GM19438 (cell line): ENCODE data around the gene AMDHD1.
"Not testable (repeated sequence)": the region's sequence is repeated elsewhere in the genome, so short reads cannot be mapped to it uniquely, and the experiment has no call there.

Experiments used
- ATAC-seq: cut with Tn5 transposase; IDR thresholded peaks from one replicate; pipeline ENCODE4 v1.9.1; 2021; ENCODE audit warnings: low read depth; ENCODE audit not compliant: unreplicated experiment

The AMDHD1 gene

DNA sequence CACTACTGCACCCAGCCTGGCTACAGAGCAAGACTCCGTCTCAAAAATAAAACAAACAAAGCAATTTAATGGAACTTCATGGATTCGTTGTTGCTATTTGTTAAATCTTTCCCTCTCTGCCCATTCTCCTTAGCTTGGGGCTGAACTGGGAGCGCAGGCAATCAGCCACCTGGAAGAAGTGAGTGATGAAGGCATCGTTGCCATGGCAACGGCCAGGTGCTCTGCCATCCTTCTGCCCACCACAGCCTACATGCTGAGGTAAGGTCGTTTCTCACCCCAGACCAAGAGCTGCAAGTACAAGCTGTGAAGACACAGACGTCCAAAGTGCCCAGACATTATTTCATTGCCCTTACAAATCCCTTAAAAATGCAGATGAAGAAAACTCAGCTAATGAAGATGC is 19.1 kb downstream of the AMDHD1 start:
- ATAC-seq = no peak

DNA sequence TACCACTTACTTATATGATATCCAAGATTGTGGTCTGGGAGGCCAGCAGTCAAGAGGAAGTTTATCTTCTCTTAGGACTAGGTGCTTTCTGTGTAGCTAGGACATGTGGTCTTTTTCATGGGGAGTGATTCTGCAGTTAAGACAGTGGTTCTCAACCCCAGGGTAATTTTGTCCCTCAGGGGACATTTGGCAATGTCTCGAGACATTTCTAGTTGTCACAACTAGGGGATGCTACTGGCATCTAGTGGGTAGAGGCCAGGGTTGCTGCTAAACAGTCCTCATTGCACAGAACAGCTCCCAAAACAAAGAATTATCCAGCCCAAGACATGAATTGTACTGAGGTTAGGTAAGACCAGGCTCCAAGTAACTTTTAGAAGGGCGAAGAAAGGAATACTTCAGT is 20.0 kb downstream of the AMDHD1 start:
- ATAC-seq = no peak

DNA sequence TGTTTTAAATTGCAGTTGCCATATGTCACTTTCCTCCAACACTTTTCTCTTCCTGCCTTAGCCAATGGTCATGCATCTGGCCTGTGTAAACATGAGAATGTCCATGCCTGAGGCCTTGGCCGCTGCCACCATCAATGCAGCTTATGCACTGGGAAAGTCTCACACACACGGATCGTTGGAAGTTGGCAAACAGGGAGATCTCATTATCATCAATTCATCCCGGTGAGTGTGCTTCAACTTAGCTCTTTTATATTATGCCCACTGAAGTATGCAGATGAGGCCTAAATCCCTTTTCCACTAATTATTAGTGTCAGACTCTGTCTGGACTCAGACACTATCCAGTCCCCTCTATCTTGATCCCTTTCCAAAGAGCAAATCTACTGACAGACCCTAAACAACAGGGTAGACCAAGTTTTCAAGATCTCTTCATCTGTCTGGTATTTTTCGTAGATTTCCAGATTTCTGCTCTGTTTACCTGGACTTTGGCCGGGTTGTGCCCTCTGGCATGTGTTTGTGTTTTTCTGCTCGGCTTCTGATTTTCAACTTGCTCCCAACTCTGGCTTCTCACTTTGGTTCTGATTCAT is 23.2 kb downstream of the AMDHD1 start:
- no peak for ATAC-seq

- ATAC-seq = no peak
Observed at GRCh38 chr12:95967301-95967700, 24.2 kb downstream of the AMDHD1 start.

- ATAC-seq = not testable (repeated sequence)
Observed at GRCh38 chr12:95969116-95969515, 26.0 kb downstream of the AMDHD1 start.

DNA sequence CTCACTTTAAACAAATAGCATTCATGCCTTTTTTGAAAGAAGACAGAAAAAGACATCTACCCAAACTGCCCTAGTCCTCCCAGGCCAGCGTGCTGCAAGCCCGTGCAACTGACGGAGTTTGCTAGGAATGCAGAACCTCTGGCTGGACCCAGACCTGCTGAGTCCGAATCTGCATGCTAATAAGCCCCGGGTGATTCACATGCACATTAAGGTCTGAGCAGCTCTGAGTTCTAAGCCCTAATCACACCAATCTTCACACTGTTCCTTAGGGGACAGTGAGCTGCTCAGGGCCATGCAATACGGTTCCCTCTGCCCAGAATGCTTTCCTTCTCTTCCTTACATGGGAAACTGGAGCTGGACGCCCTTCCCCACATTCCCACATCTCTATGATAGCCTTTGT is 27.8 kb downstream of the AMDHD1 start:
- ATAC-seq = no peak

DNA sequence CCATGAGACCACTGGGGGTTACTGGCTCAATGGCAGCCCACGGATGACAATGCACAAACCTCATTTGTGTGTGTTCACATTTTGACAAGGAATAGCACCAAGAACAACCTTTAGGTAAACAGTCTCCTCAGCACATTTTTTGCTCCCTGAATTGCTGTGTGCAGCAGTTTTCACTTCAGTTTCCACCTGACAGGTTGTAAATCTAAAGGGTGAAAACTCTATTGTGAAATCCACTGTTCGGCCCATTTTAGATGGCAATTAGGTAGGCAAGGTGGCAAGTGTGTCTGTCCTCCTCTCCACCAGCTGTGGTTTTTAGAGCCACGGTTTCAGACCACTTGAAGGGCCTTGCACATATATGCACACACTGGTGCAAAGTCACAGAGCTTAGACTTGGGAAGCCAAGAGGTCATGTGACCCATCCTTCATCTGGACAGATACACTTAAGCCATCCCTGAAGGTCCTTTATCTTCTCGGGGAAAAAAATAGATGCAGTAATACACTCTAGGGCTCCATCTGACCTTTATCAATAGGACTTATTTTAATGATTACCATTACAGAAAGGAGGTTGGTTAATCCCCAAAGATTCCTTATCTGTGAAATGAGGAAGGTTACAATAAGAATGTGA is 29.8 kb downstream of the AMDHD1 start:
- no peak for ATAC-seq

GRCh38 chr12:95974358-95974757 is 31.2 kb downstream of the AMDHD1 start:
- no peak for ATAC-seq

- no peak for ATAC-seq
Observed at GRCh38 chr12:95975491-95975890, 32.4 kb downstream of the AMDHD1 start.

DNA sequence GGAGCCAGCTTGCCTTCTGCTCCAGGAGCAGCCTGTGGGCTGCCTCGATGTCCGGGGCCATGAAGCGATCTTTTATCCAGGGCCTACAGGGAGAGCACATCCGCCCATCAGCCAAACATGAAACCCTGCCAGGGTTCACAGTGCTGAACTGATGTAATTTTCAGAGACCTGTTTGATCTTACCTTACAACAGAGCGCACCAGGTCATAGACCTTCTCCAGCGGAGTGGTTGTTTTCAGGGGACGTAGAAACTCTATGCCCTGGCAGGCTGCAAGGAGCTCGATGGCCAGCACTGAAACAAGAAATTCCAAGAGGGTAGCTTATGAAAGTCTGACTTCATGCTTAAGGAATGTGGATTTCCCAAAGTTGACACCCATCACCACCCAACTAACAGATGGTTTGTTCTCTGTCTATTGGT is 33.3 kb downstream of the AMDHD1 start:
- ATAC-seq = no peak

GRCh38 chr12:95977764-95978305 is 34.7 kb downstream of the AMDHD1 start:
- ATAC-seq = no peak

DNA sequence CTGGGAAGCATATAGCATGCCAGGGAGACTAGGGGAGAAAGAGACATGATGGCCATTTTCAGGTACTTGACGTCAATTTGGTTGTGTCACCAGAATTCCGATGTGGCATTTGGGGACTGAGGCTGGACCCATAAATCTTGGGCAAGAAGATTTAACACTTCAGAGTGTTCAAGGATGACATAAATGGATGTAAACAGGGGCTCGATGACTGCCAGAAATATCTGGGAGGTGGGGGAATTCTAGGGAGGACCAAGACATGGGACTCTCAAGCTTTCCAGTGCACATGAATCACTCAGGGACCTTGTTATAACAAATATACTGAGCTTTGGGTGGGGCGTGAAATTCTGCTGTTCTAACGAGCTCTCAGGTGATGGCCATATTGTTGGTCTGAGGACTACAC is 35.2 kb downstream of the AMDHD1 start:
- no peak for ATAC-seq

- no peak for ATAC-seq
Observed at GRCh38 chr12:95978774-95979173, 35.6 kb downstream of the AMDHD1 start.

DNA sequence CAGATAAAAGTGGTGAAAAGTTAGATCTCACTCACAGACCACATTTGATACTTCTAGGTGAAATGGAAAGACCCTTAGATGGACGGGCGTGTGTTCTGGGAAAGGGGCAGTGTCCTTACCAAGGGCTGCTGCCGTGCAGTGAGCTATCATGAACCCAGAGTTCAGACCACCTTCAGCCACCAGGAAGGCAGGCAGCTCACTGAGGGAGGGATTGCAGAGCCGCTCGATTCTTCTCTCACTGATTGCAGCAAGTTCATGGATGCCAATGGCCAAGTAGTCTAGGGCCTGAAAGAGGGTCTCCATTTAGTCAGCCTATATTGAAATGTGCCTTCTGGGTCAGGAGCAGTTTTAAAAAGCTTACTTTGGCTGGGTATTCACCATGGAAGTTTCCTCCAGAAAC is 37.3 kb downstream of the AMDHD1 start:
- ATAC-seq = no peak

DNA sequence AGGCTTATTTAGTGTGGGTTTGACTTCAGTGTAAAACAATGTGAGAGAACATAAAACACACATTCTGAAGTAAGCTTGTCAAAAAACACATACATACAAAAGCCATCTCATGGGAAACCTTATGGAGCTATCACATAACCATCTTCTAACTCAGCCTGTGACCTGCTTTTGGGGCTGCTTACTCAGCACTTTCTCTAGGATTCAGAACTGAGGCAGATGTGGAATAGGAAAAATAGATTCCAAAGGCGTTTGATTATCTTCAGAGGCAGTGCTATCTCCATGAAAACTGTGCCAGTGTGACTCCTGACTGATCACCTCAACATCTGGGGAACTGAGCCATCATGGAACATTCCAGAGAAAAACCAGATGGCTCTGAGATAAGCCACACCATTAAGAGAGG is 39.5 kb downstream of the AMDHD1 start:
- no peak for ATAC-seq

DNA sequence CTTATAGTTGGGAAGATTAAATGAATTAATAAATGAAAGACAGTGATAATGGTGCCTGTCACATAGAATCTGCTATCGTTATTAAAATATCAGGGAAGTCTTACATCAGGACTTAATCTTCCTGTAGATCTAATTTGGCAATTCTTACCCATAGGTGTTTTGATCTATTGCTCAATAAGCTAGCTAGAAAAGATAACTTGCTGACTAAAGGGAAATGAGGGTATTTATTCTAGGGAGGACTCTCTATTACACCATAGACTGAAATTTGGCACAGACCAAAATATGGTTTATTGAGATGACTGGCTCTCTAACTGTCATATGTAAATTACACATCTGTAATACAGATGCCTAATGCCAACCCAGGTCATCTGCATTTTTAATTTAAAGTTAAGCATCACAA is 41.6 kb downstream of the AMDHD1 start:
- ATAC-seq = no peak

DNA sequence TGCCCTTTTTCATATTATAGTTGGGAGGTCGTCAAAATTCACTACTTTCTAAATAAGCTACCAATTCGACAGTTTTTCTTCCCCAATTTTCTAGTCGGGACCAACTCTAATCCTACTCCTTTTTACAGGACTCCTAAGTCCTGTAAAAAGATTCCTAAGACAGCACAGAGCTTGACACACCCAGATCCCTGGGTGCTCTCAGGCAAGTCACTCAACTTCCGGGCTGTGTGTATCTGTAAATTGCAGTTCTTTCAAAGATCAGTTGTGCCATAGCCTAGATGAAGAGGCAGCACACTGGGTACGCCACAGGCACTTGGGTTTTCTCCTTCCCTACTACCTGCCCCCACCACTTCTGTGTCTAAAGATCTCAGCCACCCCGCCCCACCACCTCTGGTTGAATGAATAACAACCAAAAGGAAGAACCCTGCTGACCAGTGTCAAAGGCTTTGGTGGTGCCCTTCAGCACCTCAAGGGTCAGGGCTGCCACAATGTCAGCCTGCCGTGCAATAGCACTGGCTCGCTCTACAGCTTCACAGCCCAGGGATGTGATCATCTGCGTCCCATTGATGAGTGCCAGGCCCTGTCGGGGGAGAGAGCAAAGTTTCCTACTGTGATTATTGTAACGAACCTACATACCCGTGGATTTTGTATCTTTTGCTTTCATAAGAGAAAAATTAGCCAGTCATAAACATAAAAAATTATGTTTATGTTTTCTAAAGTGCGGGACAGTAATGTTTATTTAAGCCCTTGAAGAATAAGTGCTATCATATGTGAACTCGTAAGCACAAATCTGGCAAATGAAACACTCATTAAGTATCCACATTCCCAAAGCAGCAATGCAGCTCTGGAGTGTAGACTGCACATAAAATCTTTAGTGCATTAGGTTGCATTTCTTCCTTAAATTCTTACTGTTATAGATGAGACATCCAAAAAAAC is 43.8 kb downstream of the AMDHD1 start:
- no peak for ATAC-seq

GRCh38 chr12:95988506-95989275 is 45.6 kb downstream of the AMDHD1 start:
- ATAC-seq = no peak

GRCh38 chr12:95989504-95990123 is 46.5 kb downstream of the AMDHD1 start:
- ATAC-seq = no peak

DNA sequence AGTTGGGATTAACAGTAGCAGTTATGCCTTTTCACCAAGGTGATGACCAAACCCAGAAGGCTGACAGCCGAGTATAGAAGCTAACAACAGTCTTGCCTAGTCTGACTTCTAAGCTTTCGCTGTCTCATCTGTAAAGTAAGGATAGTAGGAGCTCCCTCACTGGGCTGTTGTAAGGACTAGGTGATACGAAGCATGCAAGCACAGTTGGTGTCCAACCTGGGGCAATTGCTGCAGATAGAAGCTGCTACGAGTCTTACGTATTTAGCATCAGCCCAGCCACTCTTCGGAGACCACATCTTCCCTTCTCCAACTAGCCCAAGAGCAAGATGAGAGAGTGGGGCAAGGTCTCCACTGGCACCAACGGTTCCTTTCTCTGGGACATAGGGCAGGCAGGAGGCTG is 47.0 kb downstream of the AMDHD1 start:
- no peak for ATAC-seq
